Measurements from ENCODE around the gene GPR55. TPM values are rescaled to one million over a fixed set of nuclear protein-coding genes. Genes with fewer than 3 reads are reported as not detected.

The GPR55 gene
- total RNA-seq, 1 experiment from 2014 or later: not detected

DNA sequence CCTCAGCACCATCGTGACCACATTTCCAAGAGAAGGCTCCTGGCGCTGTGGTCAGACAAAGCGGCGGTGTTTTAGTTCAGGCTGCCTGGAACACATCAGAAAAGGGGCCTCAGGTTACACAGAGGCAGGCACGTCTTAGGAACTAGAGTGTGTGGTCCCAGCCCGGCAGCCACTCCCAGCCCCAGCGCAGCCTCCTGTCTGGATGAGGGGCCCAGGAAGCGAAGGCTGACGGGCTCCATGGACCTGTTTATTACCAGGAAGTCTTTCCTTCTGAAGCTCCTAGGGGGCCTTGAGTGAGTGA is 10.0 kb upstream of the GPR55 start:
- Histone ChIP-seq H3K4me3 (ENCODE audit: low read depth, low read length) (no peak overlapping the region), H3K4me1 (no peaks in the 10 kb centered on the region), H3K36me3 (ENCODE audit: control insufficient read depth, insufficient read depth, low read length) (no peaks in the 10 kb centered on the region), H3K27me3 (replicated peaks; ENCODE audit: control insufficient read depth, insufficient read depth, low read length) (no peaks in the 10 kb centered on the region), H3K9me3 (no peaks in the 10 kb centered on the region)
- H3K27ac Mint-ChIP-seq (ENCODE audit: unreplicated experiment): no peak overlapping the region
- intact Hi-C loops (cut with micrococcal nuclease; ENCODE audit: unreplicated experiment): no loop called here
- BruUV-seq (replicated peaks): no TSS peak
- POLR2A ChIA-PET: no interaction called here
- DNase-seq: no peak
- H3K4me3 Mint-ChIP-seq (ENCODE audit: unreplicated experiment): no peak overlapping the region
- peaks cover 12% of the 10 kb centered on the region for H3K9me3 Mint-ChIP-seq (ENCODE audit: unreplicated experiment)
- no peaks in the 10 kb centered on the region for H3K4me1 Mint-ChIP-seq (ENCODE audit: low read depth, unreplicated experiment)
- no peaks in the 10 kb centered on the region for H3K36me3 Mint-ChIP-seq (ENCODE audit: insufficient read depth, unreplicated experiment)
- CTCF ChIA-PET: no interaction called here
- H3K27me3 Mint-ChIP-seq (ENCODE audit: insufficient read depth, unreplicated experiment): no peaks in the 10 kb centered on the region
- TF ChIP-seq, protein P1, sequence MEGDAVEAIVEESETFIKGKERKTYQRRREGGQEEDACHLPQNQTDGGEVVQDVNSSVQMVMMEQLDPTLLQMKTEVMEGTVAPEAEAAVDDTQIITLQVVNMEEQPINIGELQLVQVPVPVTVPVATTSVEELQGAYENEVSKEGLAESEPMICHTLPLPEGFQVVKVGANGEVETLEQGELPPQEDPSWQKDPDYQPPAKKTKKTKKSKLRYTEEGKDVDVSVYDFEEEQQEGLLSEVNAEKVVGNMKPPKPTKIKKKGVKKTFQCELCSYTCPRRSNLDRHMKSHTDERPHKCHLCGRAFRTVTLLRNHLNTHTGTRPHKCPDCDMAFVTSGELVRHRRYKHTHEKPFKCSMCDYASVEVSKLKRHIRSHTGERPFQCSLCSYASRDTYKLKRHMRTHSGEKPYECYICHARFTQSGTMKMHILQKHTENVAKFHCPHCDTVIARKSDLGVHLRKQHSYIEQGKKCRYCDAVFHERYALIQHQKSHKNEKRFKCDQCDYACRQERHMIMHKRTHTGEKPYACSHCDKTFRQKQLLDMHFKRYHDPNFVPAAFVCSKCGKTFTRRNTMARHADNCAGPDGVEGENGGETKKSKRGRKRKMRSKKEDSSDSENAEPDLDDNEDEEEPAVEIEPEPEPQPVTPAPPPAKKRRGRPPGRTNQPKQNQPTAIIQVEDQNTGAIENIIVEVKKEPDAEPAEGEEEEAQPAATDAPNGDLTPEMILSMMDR (IDR thresholded peaks at IDR 0.05; ENCODE audit: insufficient read depth in 1 of 2, low read depth in 1 of 2, low read length in 1 of 2, severe bottlenecking in 1 of 2, unreplicated experiment in 1 of 2): no peak

DNA sequence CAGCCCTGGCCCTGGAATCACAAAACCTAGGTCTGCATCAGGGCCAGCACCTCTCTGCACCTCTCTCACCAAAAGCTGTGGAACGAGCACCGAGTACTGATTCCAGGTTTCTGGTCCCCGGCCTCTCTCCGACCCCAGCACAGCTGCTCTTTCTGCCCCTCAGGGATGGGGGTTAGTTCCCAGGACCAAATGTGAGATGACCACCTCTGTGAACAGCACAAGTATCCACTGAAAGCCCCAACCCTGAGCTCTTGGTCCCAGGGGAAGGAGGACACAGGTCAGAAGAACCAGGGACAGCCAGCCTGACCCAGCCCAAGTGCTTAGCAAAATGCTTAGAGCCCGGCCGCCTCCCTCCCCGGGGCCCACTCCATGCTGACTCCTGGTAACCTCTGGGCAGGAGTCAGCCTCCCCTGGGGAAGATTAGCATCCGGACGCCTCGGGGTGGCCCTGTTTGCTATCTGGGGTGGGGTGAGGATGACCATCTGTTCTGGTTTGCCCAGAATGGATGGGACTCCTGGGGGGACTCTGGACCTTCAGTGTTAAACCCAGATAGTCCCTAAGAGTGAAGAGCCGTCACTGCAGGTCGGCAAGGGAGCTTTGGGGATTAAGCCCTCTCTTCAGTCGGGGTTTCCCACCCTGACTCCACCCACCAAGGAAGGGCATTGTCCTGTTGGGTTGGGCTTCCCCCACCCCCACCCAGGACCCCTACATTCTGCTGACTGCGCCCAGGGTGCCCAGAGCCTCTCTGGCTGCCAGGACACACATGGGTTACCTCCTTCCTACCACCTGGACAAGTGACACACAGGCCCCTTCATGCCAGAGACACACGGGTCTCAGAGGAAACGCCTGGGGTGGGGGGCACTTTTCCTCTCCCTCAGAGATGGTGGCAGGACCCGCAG is 9.4 kb upstream of the GPR55 start:
- no TSS peak for BruUV-seq (replicated peaks)
- H3K27me3 Mint-ChIP-seq (ENCODE audit: insufficient read depth, unreplicated experiment): no peaks in the 10 kb centered on the region
- no peak for DNase-seq
- POLR2A ChIA-PET: no interaction called here
- Histone ChIP-seq H3K4me3 (ENCODE audit: low read depth, low read length) (no peak overlapping the region), H3K9me3 (no peaks in the 10 kb centered on the region), H3K27me3 (replicated peaks; ENCODE audit: control insufficient read depth, insufficient read depth, low read length) (no peaks in the 10 kb centered on the region), H3K4me1 (no peaks in the 10 kb centered on the region), H3K36me3 (ENCODE audit: control insufficient read depth, insufficient read depth, low read length) (no peaks in the 10 kb centered on the region)
- no peak overlapping the region for H3K27ac Mint-ChIP-seq (ENCODE audit: unreplicated experiment)
- TF ChIP-seq, protein P1 (IDR thresholded peaks at IDR 0.05; ENCODE audit: insufficient read depth in 1 of 2, low read depth in 1 of 2, low read length in 1 of 2, severe bottlenecking in 1 of 2, unreplicated experiment in 1 of 2): no peak
- no peak overlapping the region for H3K4me3 Mint-ChIP-seq (ENCODE audit: unreplicated experiment)
- no peaks in the 10 kb centered on the region for H3K36me3 Mint-ChIP-seq (ENCODE audit: insufficient read depth, unreplicated experiment)
- no peaks in the 10 kb centered on the region for H3K4me1 Mint-ChIP-seq (ENCODE audit: low read depth, unreplicated experiment)
- CTCF ChIA-PET: no interaction called here
- intact Hi-C loops (cut with micrococcal nuclease; ENCODE audit: unreplicated experiment): no loop called here
- H3K9me3 Mint-ChIP-seq (ENCODE audit: unreplicated experiment): peaks cover 12% of the 10 kb centered on the region

DNA sequence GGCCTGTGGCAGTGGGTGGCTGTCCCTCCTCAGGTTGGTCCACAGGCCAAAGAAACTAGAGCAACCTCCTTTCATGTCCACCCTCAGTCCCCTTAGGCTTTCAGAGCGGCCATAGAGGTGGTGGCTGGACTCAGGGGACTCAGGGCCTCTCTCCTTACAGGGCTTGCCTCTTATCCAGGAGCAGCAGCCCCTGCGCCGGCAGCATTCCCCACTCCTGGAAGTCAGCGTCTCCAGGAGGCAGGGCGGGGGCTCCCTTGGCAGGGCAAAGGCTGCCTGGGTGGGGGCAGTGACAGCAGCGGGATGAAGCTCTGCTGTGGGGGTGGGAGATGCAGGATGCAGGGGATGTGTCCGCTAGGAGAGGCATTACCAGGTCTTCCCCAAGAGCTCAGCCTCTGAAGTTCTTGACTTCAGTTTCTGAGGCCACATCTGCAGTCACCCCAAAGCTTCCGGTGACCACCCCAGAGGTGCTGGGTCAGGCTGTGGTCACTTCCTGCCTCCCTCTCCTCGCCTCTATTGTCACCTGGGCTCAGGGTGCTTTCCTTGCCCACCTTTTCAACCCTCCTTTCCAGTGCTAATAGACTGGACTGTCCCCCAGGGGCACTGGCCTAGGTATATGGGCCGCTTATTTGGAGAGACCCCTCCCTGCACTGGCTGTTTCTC is 8.6 kb upstream of the GPR55 start:
- no TSS peak for BruUV-seq (replicated peaks)
- no peaks in the 10 kb centered on the region for H3K4me1 Mint-ChIP-seq (ENCODE audit: low read depth, unreplicated experiment)

More for the DNA sequence above, 8.6 kb upstream of the GPR55 start:
- Histone ChIP-seq H3K9me3 (no peaks in the 10 kb centered on the region), H3K36me3 (ENCODE audit: control insufficient read depth, insufficient read depth, low read length) (no peaks in the 10 kb centered on the region), H3K4me1 (no peaks in the 10 kb centered on the region), H3K27me3 (replicated peaks; ENCODE audit: control insufficient read depth, insufficient read depth, low read length) (no peaks in the 10 kb centered on the region), H3K4me3 (ENCODE audit: low read depth, low read length) (no peak overlapping the region)
- POLR2A ChIA-PET: no interaction called here
- H3K9me3 Mint-ChIP-seq (ENCODE audit: unreplicated experiment): peaks cover 12% of the 10 kb centered on the region
- intact Hi-C loops (cut with micrococcal nuclease; ENCODE audit: unreplicated experiment): no loop called here
- no peaks in the 10 kb centered on the region for H3K27me3 Mint-ChIP-seq (ENCODE audit: insufficient read depth, unreplicated experiment)
- H3K36me3 Mint-ChIP-seq (ENCODE audit: insufficient read depth, unreplicated experiment): no peaks in the 10 kb centered on the region
- no peak for DNase-seq
- TF ChIP-seq, protein P1 (IDR thresholded peaks at IDR 0.05; ENCODE audit: insufficient read depth in 1 of 2, low read depth in 1 of 2, low read length in 1 of 2, severe bottlenecking in 1 of 2, unreplicated experiment in 1 of 2): no peak
- CTCF ChIA-PET: no interaction called here
- no peak overlapping the region for H3K27ac Mint-ChIP-seq (ENCODE audit: unreplicated experiment)
- no peak overlapping the region for H3K4me3 Mint-ChIP-seq (ENCODE audit: unreplicated experiment)
